ENCODE measurements around the gene PLEKHM1.
"Not testable (repeated sequence)": the region's sequence is repeated elsewhere in the genome, so short reads cannot be mapped to it uniquely, and the experiment has no call there.

- not testable (repeated sequence) for TF ChIP-seq POU2F2 (IDR thresholded peaks at IDR 0.05; ENCODE audit: low read depth, low read length); PAX5 (IDR thresholded peaks at IDR 0.05; ENCODE audit: insufficient read depth, low read length, severe bottlenecking); TAF1 (IDR thresholded peaks at IDR 0.05; ENCODE audit: low read depth, low read length); POLR2A (IDR thresholded peaks at IDR 0.05; ENCODE audit: low read depth, low read length)
Measured at GRCh38 chr17:45492156-45492555, 1.6 kb upstream of the PLEKHM1 start.

Data from GM12891 (cell line).